Testis (tissue), 3 donors: ENCODE data around the gene CCSER2. TPM values are rescaled to one million over a fixed set of nuclear protein-coding genes. Genes with fewer than 3 reads are reported as not detected.
"Not testable (repeated sequence)": the region's sequence is repeated elsewhere in the genome, so short reads cannot be mapped to it uniquely, and the experiment has no call there.

ENCODE experiments used
- DNase-seq: peaks from one replicate; pipeline ENCODE4 v3.0.0-alpha.2; 2019
- H3K27ac ChIP-seq, 2 donors: fragments of 200-600 bp; sonication (generic); one replicate each; pipeline ENCODE4 v1.5.1; 2019
- H3K27me3 ChIP-seq: fragments of 200-600 bp; sonication (generic); one replicate; pipeline ENCODE4 v1.5.1; 2019
- H3K36me3 ChIP-seq: fragments of 200-600 bp; sonication (generic); one replicate; pipeline ENCODE4 v1.5.1; 2017; ENCODE audit warnings: low read depth; ENCODE audit errors: missing control alignments
- H3K4me1 ChIP-seq: fragments of 200-600 bp; sonication (generic); one replicate; pipeline ENCODE4 v1.5.1; 2019
- H3K4me3 ChIP-seq, 2 donors: fragments of 200-600 bp; sonication (generic); one replicate each; pipeline ENCODE4 v1.5.1; 2017 to 2019
- H3K9me3 ChIP-seq: fragments of 200-600 bp; sonication (generic); one replicate; pipeline ENCODE4 v1.5.1; 2017
- CTCF ChIP-seq, 3 experiments: fragments of 450-650 bp in 2 of 3; fragments of 200-600 bp in 1 of 3; sonication (generic) in 1 of 3; IDR thresholded peaks; one replicate each; pipeline ENCODE4 v1.5.1; 2016 to 2019; ENCODE audit warnings: antibody characterized with exemption in 3 of 3, mild to moderate bottlenecking in 2 of 3, moderate library complexity in 1 of 3
- POLR2A ChIP-seq: fragments of 450-650 bp; IDR thresholded peaks from one replicate; pipeline ENCODE4 v1.6.1; 2017; ENCODE audit warnings: antibody characterized with exemption, mild to moderate bottlenecking, moderate library complexity
- WGBS, 2 donors: methylation state at CpG; one replicate each; pipeline ENCODE4 v1.1.5; 2018; 5-methylcytosine and 5-hydroxymethylcytosine counted together
- intact Hi-C: fragments of 100-400 bp; cut with DNase I; formaldehyde crosslinking; loops from one replicate; pipeline ENCODE4 v1.15.1; 2023; ENCODE audit warnings: low total_unique reads
- polyA plus RNA-seq: library from polyadenylated mRNA; stranded (reverse); fragments of 350-450 nt; fragmentation: Illumina TruSeq; extraction: RNeasy Lipid Tissue Mini Kit (QIAGEN cat#74804); gene quantifications from one replicate; pipeline ENCODE4 v1.2.3, GENCODE V29; 2014; ENCODE audit warnings: low read depth, low replicate concordance; ENCODE audit not compliant: insufficient read depth
- total RNA-seq, 2 donors: library from RNA; depleted of rRNA; stranded (reverse); fragments of >200 nt; gene quantifications; one replicate each; pipeline ENCODE4 v1.2.3, GENCODE V29; 2016

CCSER2 gene
- total and polyA plus RNA-seq, 3 donors from 2014 or later = 65.4 to 148 (median 146) TPM

- Histone ChIP-seq H3K9me3 (no peaks in the 10 kb centered on the region), H3K36me3 (no peaks in the 10 kb centered on the region), H3K27me3 (no peaks in the 10 kb centered on the region), H3K27ac (no peak overlapping the region), H3K4me3 (no peak overlapping the region), H3K4me1 (no peaks in the 10 kb centered on the region)
- TF ChIP-seq POLR2A (no peak), CTCF (IDR thresholded peaks at IDR 0.05) (no peak)
- intact Hi-C loops = no loop called here
- WGBS, 2 donors = 87 to 91% methylated on average over 8 of the region's 8 CpGs
- no peak for DNase-seq
These were observed 119.5 kb downstream of the CCSER2 start for GRCh38 chr10:84447701-84448400.

DNA sequence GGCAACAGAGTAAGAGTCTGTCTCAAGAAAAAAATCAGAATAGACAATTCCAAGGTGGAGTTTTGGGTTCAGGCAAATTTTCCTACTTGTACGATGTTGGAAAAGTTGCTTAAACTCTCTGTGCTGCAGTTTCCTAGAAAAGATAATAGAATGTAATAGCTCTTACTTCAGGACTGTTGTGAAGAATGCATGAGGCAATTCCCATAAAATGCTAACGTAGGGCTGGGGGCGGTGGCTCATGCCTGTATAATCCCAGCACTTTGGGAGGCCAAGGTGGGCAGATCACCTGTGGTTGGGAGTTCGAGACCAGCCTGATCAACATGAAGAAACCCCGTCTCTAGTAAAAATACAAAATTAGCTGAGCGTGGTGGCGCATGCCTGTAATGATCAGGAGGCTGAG, 121.0 kb downstream of the CCSER2 start:
- DNase-seq, H3K27me3 ChIP-seq, H3K4me3 ChIP-seq, H3K9me3 ChIP-seq, H3K4me1 ChIP-seq, H3K27ac ChIP-seq, intact Hi-C loops, H3K36me3 ChIP-seq: not testable (repeated sequence)
- WGBS, 2 donors = 96 to 98% methylated on average over 7 of the region's 7 CpGs

GRCh38 chr10:84452003-84452402, 123.6 kb downstream of the CCSER2 start:
- DNase-seq = no peak
- H3K27ac ChIP-seq = no peak overlapping the region
- no peaks in the 10 kb centered on the region for H3K36me3 ChIP-seq
- H3K27me3 ChIP-seq = no peaks in the 10 kb centered on the region
- intact Hi-C loops = no loop called here
- H3K4me1 ChIP-seq = no peaks in the 10 kb centered on the region
- H3K4me3 ChIP-seq = no peak overlapping the region
- 13 to 26% methylated on average over 1 of the region's 1 CpG for WGBS, 2 donors
- H3K9me3 ChIP-seq = no peaks in the 10 kb centered on the region
- no peak for TF ChIP-seq CTCF (IDR thresholded peaks at IDR 0.05)
- no peak for TF ChIP-seq POLR2A

GRCh38 chr10:84453303-84453702, 124.9 kb downstream of the CCSER2 start:
- intact Hi-C loops = no loop called here
- H3K36me3 ChIP-seq = no peaks in the 10 kb centered on the region
- TF ChIP-seq POLR2A (no peak), CTCF (IDR thresholded peaks at IDR 0.05) (no peak)
- H3K4me1 ChIP-seq = no peaks in the 10 kb centered on the region
- H3K27me3 ChIP-seq = no peaks in the 10 kb centered on the region
- no peak overlapping the region for H3K27ac ChIP-seq
- no peaks in the 10 kb centered on the region for H3K9me3 ChIP-seq
- no peak for DNase-seq
- 91 to 95% methylated on average over 6 of the region's 6 CpGs for WGBS, 2 donors
- H3K4me3 ChIP-seq = no peak overlapping the region

DNA sequence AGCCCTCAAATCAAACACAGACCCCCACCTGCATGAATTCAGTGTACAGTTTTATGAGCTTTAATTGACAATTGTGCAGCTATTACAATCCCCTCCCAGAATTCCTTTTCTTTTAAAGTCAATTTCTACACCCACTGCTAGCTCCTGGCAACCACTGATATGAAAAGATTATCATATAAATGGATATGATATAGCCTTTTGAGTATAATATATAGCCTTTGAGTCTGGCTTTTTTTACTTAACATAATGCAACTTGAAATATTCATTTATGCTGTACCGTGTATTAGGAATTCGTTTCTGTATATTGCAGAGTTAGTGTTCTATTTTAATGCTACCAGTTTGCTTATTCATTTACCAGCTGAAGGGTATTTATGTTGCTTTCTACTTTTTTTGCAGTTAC, 127.7 kb downstream of the CCSER2 start:
- DNase-seq = no peak
- no peak for TF ChIP-seq CTCF (IDR thresholded peaks at IDR 0.05)
- no peak for TF ChIP-seq POLR2A

More for the DNA sequence above, 127.7 kb downstream of the CCSER2 start:
- no peaks in the 10 kb centered on the region for H3K27me3 ChIP-seq
- intact Hi-C loops = no loop called here
- no peaks in the 10 kb centered on the region for H3K4me1 ChIP-seq
- H3K4me3 ChIP-seq = no peak overlapping the region
- no peaks in the 10 kb centered on the region for H3K36me3 ChIP-seq
- no peak overlapping the region for H3K27ac ChIP-seq
- no peaks in the 10 kb centered on the region for H3K9me3 ChIP-seq
- 86 to 88% methylated on average over 2 of the region's 2 CpGs for WGBS, 2 donors
